HG02588 (cell line): ENCODE data around the gene JPH3.

Experiments used
- ATAC-seq: cut with Tn5 transposase; IDR thresholded peaks from one replicate; pipeline ENCODE4 v1.9.1; 2021; ENCODE audit warnings: mild to moderate bottlenecking, moderate library complexity; ENCODE audit not compliant: unreplicated experiment

JPH3 gene

DNA sequence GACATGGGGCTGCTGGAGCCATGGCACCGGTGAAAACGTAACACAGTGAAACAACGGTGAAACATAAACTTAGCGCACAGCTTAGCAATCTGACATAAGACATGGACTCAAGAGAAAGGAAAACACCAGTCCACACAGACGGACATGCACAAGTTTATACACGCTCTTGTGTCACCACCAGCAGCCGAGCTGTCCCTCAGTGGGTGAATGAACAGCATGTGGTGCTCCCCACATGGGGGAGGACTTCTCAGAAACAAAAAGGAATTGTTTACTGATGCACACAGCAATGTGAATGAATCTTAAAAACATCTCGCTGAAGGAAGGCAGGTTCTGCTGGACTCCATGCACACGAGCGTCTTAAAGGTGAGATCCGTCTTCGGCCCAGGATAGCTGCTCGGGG, 129.3 kb downstream of the JPH3 start:
- ATAC-seq = no peak

GRCh38 chr16:87733190-87733589, 130.9 kb downstream of the JPH3 start:
- ATAC-seq = no peak

GRCh38 chr16:87734644-87735043, 132.3 kb downstream of the JPH3 start:
- no peak for ATAC-seq

GRCh38 chr16:87735270-87736007, 133.1 kb downstream of the JPH3 start:
- no peak for ATAC-seq

DNA sequence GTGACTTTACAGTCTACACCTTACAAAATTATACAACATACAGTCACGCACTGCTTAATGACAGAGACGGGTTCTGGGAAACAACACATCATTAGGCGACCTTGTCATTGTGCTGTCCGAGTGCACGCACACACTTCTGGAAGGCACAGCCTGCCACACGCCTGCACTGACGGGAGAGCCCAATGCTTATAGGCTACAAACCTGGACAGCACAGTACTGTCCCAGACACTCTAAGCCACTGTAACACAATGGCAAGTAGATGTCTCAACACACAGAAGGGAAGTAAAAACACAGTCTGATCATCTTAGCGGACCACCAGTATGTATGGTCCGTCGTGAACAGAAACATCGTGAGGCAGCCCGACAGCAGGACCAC, 133.7 kb downstream of the JPH3 start:
- ATAC-seq = no peak

DNA sequence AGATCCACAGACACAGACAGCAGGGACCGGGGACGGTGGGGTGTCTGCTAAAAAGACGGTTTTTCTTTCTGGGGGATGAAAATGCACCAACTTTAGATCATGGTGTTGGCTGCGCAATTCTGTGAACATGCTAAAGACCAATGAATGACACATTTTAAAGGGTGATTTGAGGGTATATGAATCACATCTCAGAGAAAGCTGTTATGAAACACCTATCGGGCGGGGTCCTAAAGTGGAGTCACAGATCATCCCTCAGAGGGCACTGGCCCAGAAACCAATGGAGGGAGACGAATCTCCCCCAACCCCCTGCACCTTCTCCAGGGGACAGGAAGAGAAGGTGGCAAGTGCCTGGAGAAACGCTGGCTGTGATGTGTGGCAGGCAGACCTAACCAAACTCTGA, 137.5 kb downstream of the JPH3 start:
- ATAC-seq = no peak

DNA sequence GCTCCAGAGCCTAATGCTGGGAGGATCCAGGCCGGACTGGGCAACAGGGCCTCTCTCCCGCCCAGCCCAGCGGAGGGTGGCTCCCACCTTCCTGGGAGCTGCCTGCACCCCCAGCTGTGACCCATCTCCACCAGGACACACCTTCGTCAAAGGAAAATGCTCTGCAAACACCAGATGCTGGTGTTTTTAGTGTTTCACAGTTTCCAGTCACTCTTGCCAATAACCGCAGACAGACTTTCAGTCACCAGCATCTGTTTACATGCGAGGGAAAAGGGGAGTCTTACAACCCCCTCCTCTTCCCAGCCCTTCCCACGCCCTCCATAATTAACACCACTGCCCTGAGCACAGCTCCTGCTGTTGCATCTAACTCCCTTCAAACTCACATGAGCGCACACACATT, 138.1 kb downstream of the JPH3 start:
- ATAC-seq = no peak

DNA sequence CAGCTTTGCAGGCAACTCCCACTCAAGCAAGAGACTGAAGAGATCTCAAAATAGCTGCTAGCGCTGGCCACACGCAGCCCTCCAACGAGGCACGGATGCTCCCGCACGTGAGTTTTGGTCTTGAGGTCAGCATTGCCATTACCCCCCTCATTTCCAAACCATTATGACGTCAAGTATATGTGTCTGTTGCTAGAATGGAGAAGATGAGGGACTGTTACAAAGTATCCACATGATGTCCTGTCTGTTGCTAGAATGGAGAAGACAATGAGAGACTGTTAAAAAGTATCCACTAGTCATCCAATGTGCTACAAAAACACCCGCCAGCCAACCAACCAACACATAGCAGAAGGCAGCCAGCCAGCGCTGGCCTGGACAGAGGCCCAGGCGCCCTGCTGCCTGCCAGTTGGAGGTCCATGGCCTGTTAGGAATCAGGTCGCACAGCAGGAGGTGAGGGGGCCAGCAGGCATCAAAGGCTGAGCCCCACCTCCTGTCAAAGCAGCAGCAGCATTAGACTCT, 138.7 kb downstream of the JPH3 start:
- ATAC-seq = no peak

- ATAC-seq = no peak
Observed at GRCh38 chr16:87741700-87742415, 139.6 kb downstream of the JPH3 start.

DNA sequence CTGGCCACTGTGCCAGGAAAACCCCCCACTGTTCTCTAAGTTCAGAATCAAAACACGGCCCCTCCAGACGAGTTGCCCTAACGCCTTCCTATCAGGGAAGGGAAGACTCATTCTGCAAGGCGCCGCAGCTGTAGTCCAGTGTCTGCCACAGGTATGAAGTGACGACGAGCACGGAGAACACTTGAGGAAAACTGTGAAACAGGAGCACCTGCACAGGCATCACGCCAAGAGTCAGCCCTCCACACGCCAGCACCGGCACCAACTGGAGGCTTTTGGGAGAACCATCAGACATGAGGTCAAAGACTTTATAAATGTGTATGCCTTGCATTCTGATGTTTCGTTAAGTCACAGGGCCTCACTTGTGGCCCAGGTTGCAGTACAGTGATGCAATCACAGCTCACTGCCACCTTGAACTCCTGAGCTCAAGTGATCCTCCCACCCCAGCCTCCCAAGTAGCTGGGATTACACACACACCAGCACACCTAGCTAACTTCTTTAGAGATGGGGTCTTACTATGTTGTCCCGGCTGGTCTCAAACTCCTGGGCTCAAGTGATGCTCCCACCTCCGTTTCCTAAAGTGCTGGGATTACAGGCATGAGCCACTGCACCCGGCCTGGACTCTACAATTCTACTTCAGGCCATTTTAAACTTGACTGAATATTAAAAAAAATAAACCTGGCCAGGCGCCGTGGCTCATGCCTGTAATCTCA, 140.6 kb downstream of the JPH3 start:
- no peak for ATAC-seq

DNA sequence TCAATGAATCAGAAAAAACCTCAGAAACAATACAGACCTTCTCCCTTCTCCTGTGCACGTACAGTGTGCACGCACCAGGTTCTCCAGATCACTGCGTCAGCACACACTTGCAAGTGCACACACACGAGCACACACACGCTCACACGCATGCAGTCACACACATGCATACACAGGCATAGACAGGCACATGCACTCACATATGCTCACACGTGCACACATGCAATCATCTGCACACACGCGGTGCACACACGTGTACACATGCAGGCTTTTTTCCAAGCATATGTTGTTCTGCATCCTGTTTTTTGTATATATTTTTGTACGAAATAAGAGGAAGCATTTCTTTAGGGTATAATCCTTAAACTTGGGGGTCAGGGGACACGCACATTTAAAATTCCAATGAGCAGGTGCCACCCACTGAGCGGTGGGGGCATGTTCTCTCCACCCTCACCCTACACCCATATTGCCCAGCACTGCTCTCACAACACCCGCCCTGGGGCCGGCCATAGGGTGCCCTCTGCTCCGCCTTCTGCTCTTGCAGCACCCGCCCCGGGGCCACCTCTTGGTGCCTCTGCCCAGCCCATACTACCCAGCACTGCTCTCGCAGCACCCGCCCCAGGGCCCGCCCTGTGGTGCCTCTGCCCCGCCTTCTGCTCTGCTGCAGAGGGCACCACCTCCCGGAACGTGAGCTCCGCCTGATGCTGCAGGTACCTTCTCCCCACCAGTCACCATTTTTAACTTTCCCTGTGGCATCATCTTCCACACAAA, 142.6 kb downstream of the JPH3 start:
- no peak for ATAC-seq

DNA sequence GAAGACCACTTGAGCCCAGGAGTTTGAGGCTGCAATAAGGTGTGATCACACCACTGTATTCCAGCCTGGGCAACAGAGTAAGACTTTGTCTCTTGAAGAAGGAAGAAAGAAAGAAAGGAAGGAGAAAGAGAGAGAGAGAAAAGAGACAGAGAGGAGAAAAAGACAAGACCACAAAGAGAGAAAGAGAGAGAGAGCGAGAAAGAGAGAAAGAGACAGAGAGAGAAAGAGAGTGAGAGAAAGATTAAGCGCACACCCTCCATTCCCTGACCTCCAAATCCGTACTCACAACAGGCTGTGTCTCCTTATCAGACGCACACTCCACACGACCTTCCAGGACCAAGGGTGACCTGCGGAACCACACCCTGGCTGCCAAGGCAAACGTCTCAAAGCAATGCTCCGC, 143.9 kb downstream of the JPH3 start:
- ATAC-seq = no peak
